CD4-positive, CD25-positive, alpha-beta regulatory T cell (primary cell): ENCODE data around the gene IMPA2. TPM values are rescaled to one million over a fixed set of nuclear protein-coding genes. Genes with fewer than 3 reads are reported as not detected.
"Not testable (repeated sequence)": the region's sequence is repeated elsewhere in the genome, so short reads cannot be mapped to it uniquely, and the experiment has no call there.

Experiments
- ATAC-seq, 2 donors: fragments of 150-1000 bp; cut with Tn5 transposase; one replicate each; pipeline ENCODE4 v1.10.0; 2021; ENCODE audit warnings: low read depth in 2 of 2, moderate number of reproducible peaks in 2 of 2, moderate library complexity in 1 of 2
- DNase-seq, 3 donors: peaks; one replicate each; pipeline versions ENCODE4 v3.0.0 to v3.0.0-alpha.2; 2012 to 2022; ENCODE audit warnings: mixed read lengths in 1 of 3
- H3K27ac ChIP-seq: one replicate; pipeline ENCODE4 v1.7.0; 2013; ENCODE audit warnings: mild to moderate bottlenecking, low read length; ENCODE audit not compliant: insufficient read depth, poor library complexity, severe bottlenecking
- H3K27me3 ChIP-seq: one replicate; pipeline ENCODE4 v1.7.0; 2013; ENCODE audit warnings: low read length; ENCODE audit not compliant: control insufficient read depth, insufficient read depth
- H3K36me3 ChIP-seq: one replicate; pipeline ENCODE4 v1.7.0; 2013; ENCODE audit warnings: mild to moderate bottlenecking, low read length, moderate library complexity; ENCODE audit not compliant: control insufficient read depth, insufficient read depth
- H3K4me1 ChIP-seq: 2 replicates; pipeline ENCODE4 v1.7.0; 2013; ENCODE audit warnings: mild to moderate bottlenecking, low read length; ENCODE audit not compliant: insufficient read depth, control insufficient read depth, poor library complexity, severe bottlenecking
- H3K4me3 ChIP-seq: one replicate; pipeline ENCODE4 v1.7.0; 2013; ENCODE audit warnings: low read depth, mild to moderate bottlenecking, low read length, moderate library complexity
- H3K9me3 ChIP-seq, 2 experiments: 1 replicate in 1 of 2; 2 replicates in 1 of 2; pipeline ENCODE4 v1.7.0; 2013; ENCODE audit warnings: low read length in 2 of 2, mild to moderate bottlenecking in 1 of 2, moderate library complexity in 1 of 2; ENCODE audit not compliant: control insufficient read depth in 2 of 2
- H3K27ac Mint-ChIP-seq, 3 donors: one replicate each; pipeline ENCODE4 v1.8.0; 2020 to 2022; ENCODE audit warnings: mild to moderate bottlenecking in 3 of 3, mixed read lengths in 3 of 3, moderate library complexity in 2 of 3
- H3K27me3 Mint-ChIP-seq: one replicate; pipeline ENCODE4 v1.8.0; 2022; ENCODE audit warnings: mild to moderate bottlenecking, mixed read lengths
- H3K36me3 Mint-ChIP-seq: one replicate; pipeline ENCODE4 v1.8.0; 2020; ENCODE audit warnings: mixed read lengths
- H3K4me1 Mint-ChIP-seq, 4 donors: one replicate each; pipeline ENCODE4 v1.8.0; 2020 to 2022; ENCODE audit warnings: mixed read lengths in 4 of 4, mild to moderate bottlenecking in 1 of 4
- H3K4me3 Mint-ChIP-seq, 4 donors: one replicate each; pipeline ENCODE4 v1.8.0; 2020 to 2022; ENCODE audit warnings: mild to moderate bottlenecking in 4 of 4, mixed read lengths in 4 of 4, moderate library complexity in 3 of 4
- H3K9me3 Mint-ChIP-seq, 7 donors: one replicate each; pipeline ENCODE4 v1.8.0; 2020 to 2022; ENCODE audit warnings: mixed read lengths in 7 of 7, mild to moderate bottlenecking in 3 of 7, moderate library complexity in 2 of 7
- polyA plus RNA-seq, 4 donors: library from polyadenylated mRNA; unstranded; fragments of 300-500 nt; fragmentation: Illumina TruSeq; gene quantifications; one replicate each; pipeline ENCODE4 v1.2.3, GENCODE V29; 2021
- total RNA-seq: library from RNA; stranded (reverse); gene quantifications from one replicate; pipeline ENCODE4 v1.2.3, GENCODE V29; 2022

IMPA2 gene
- total and polyA plus RNA-seq, 5 donors from 2014 or later: 5.1 to 14.6 (median 6.9) TPM

GRCh38 chr18:12062974-12063373 is 81.7 kb downstream of the IMPA2 start:
- no peaks in the 10 kb centered on the region for H3K27me3 ChIP-seq
- H3K27ac Mint-ChIP-seq: peak overlapping the region in 1 of 3 donors; percentile 54
- H3K4me1 Mint-ChIP-seq: no peaks in the 10 kb centered on the region
- H3K27ac ChIP-seq: no peak overlapping the region
- no peak for DNase-seq
- H3K36me3 ChIP-seq: no peaks in the 10 kb centered on the region
- H3K27me3 Mint-ChIP-seq: no peaks in the 10 kb centered on the region
- H3K9me3 Mint-ChIP-seq: no peaks in the 10 kb centered on the region
- no peaks in the 10 kb centered on the region for H3K4me1 ChIP-seq
- no peak for ATAC-seq
- no peaks in the 10 kb centered on the region for H3K9me3 ChIP-seq
- no peak overlapping the region for H3K4me3 Mint-ChIP-seq
- no peaks in the 10 kb centered on the region for H3K36me3 Mint-ChIP-seq
- H3K4me3 ChIP-seq: no peak overlapping the region

- Histone ChIP-seq H3K9me3 (no peaks in the 10 kb centered on the region), H3K36me3 (no peaks in the 10 kb centered on the region), H3K4me1 (no peaks in the 10 kb centered on the region), H3K4me3 (no peak overlapping the region), H3K27me3 (no peaks in the 10 kb centered on the region), H3K27ac (no peak overlapping the region)
- H3K4me1 Mint-ChIP-seq: no peaks in the 10 kb centered on the region
- no peak for DNase-seq
- no peaks in the 10 kb centered on the region for H3K27me3 Mint-ChIP-seq
- ATAC-seq: no peak
- no peak overlapping the region for H3K27ac Mint-ChIP-seq
- H3K9me3 Mint-ChIP-seq: no peaks in the 10 kb centered on the region
- no peak overlapping the region for H3K4me3 Mint-ChIP-seq
- H3K36me3 Mint-ChIP-seq: no peaks in the 10 kb centered on the region
Measured at GRCh38 chr18:12064086-12064763, 82.9 kb downstream of the IMPA2 start.

GRCh38 chr18:12065397-12065796 is 84.1 kb downstream of the IMPA2 start:
- Mint-ChIP-seq H3K4me1 (no peaks in the 10 kb centered on the region), H3K27ac (no peak overlapping the region), H3K27me3 (no peaks in the 10 kb centered on the region), H3K9me3 (no peaks in the 10 kb centered on the region), H3K36me3 (no peaks in the 10 kb centered on the region), H3K4me3 (no peak overlapping the region)
- no peak for DNase-seq
- no peaks in the 10 kb centered on the region for H3K27me3 ChIP-seq
- no peaks in the 10 kb centered on the region for H3K4me1 ChIP-seq
- no peak for ATAC-seq
- no peaks in the 10 kb centered on the region for H3K9me3 ChIP-seq
- H3K4me3 ChIP-seq: no peak overlapping the region
- no peaks in the 10 kb centered on the region for H3K36me3 ChIP-seq
- no peak overlapping the region for H3K27ac ChIP-seq

- Mint-ChIP-seq H3K4me3 (no peak overlapping the region), H3K4me1 (no peaks in the 10 kb centered on the region), H3K9me3 (no peaks in the 10 kb centered on the region), H3K27me3 (peaks cover 5% of the 10 kb centered on the region), H3K27ac (no peak overlapping the region), H3K36me3 (no peaks in the 10 kb centered on the region)
- Histone ChIP-seq H3K36me3 (no peaks in the 10 kb centered on the region), H3K4me1 (no peaks in the 10 kb centered on the region), H3K9me3 (no peaks in the 10 kb centered on the region), H3K27ac (no peak overlapping the region), H3K27me3 (no peaks in the 10 kb centered on the region), H3K4me3 (no peak overlapping the region)
- no peak for ATAC-seq
- DNase-seq: no peak
Measured at GRCh38 chr18:12066910-12067511, 85.7 kb downstream of the IMPA2 start.

GRCh38 chr18:12067671-12068070 is 86.4 kb downstream of the IMPA2 start:
- no peak overlapping the region for H3K4me3 ChIP-seq
- no peaks in the 10 kb centered on the region for H3K4me1 ChIP-seq
- Mint-ChIP-seq H3K27me3 (peaks cover 5% of the 10 kb centered on the region), H3K36me3 (no peaks in the 10 kb centered on the region), H3K4me1 (no peaks in the 10 kb centered on the region), H3K4me3 (no peak overlapping the region), H3K27ac (no peak overlapping the region), H3K9me3 (no peaks in the 10 kb centered on the region)
- no peak overlapping the region for H3K27ac ChIP-seq
- no peaks in the 10 kb centered on the region for H3K27me3 ChIP-seq
- no peaks in the 10 kb centered on the region for H3K36me3 ChIP-seq
- no peaks in the 10 kb centered on the region for H3K9me3 ChIP-seq
- ATAC-seq (no peak), DNase-seq (no peak)

GRCh38 chr18:12068316-12068949 is 87.1 kb downstream of the IMPA2 start:
- H3K27me3 ChIP-seq, H3K27ac ChIP-seq, DNase-seq, ATAC-seq, H3K36me3 ChIP-seq, H3K4me1 Mint-ChIP-seq, H3K27ac Mint-ChIP-seq, H3K27me3 Mint-ChIP-seq, H3K4me1 ChIP-seq, H3K4me3 ChIP-seq, H3K9me3 Mint-ChIP-seq, H3K9me3 ChIP-seq, H3K4me3 Mint-ChIP-seq, H3K36me3 Mint-ChIP-seq: not testable (repeated sequence)

- no peaks in the 10 kb centered on the region for H3K36me3 Mint-ChIP-seq
- no peak overlapping the region for H3K27ac Mint-ChIP-seq
- no peak for ATAC-seq
- no peak for DNase-seq
- peaks cover 10% of the 10 kb centered on the region for H3K27me3 Mint-ChIP-seq
- H3K9me3 ChIP-seq: no peaks in the 10 kb centered on the region
- no peak overlapping the region for H3K27ac ChIP-seq
- no peak overlapping the region for H3K4me3 ChIP-seq
- no peaks in the 10 kb centered on the region for H3K4me1 ChIP-seq
- no peaks in the 10 kb centered on the region for H3K36me3 ChIP-seq
- no peaks in the 10 kb centered on the region for H3K9me3 Mint-ChIP-seq
- no peak overlapping the region for H3K4me3 Mint-ChIP-seq
- no peaks in the 10 kb centered on the region for H3K4me1 Mint-ChIP-seq
- no peaks in the 10 kb centered on the region for H3K27me3 ChIP-seq
Measured at GRCh38 chr18:12068950-12069320, 87.6 kb downstream of the IMPA2 start.

- not testable (repeated sequence) for H3K27ac Mint-ChIP-seq
- H3K27me3 Mint-ChIP-seq: peaks cover 25% of the 10 kb centered on the region
Measured at GRCh38 chr18:12071066-12071465, 89.8 kb downstream of the IMPA2 start.

More at GRCh38 chr18:12071066-12071465, 89.8 kb downstream of the IMPA2 start:
- not testable (repeated sequence) for H3K4me3 ChIP-seq, H3K4me1 Mint-ChIP-seq, ATAC-seq, H3K36me3 ChIP-seq, H3K36me3 Mint-ChIP-seq, H3K4me1 ChIP-seq, H3K27ac ChIP-seq, DNase-seq, H3K4me3 Mint-ChIP-seq, H3K9me3 Mint-ChIP-seq, H3K27me3 ChIP-seq, H3K9me3 ChIP-seq
